Stimulated activated CD8-positive, alpha-beta memory T cell treated with anti-CD3 and anti-CD28 coated beads, Interleukin-15, amount 100 ng/mL, for 48 hours (primary cell): ENCODE measurements around the gene HOXC9.

ENCODE experiments used
- DNase-seq, 2 donors: peaks; one replicate each; pipeline ENCODE4 v3.0.0-alpha.2; 2020; ENCODE audit warnings: low read depth in 2 of 2

The HOXC9 gene

DNA sequence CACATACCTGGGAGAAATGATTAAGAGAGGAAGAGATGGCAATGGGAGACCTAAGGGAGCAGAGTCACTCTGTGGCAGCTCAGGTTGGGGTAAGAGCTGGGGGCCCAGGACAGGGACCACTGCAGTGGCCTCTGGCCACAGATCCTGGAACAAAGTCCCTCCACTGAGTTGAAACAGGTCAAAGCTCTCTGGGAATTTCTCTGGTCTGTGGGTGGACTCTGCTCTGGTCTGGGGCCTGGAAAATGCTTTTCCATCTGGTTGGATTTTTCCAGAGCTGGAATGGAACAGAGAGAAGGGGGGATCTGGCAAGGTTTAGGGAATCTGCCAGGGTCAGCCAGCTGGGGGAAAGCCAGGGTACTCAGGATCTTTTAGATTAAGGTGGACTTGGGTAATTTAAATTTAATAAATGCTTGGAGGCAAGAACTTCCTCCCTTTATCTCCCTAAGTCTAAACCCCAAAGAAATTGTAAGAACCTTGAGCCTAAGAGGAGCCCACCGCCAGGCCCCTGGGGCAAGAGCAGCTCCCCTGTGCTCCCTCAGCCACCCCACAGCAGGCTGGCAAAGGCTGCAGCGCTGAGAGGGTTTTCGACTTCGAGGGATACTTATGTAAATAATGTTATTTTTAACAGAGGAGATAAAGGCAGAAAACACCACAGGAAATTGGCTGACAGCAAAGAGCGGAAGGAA is 11.3 kb upstream of the HOXC9 start:
- no peak for DNase-seq

DNA sequence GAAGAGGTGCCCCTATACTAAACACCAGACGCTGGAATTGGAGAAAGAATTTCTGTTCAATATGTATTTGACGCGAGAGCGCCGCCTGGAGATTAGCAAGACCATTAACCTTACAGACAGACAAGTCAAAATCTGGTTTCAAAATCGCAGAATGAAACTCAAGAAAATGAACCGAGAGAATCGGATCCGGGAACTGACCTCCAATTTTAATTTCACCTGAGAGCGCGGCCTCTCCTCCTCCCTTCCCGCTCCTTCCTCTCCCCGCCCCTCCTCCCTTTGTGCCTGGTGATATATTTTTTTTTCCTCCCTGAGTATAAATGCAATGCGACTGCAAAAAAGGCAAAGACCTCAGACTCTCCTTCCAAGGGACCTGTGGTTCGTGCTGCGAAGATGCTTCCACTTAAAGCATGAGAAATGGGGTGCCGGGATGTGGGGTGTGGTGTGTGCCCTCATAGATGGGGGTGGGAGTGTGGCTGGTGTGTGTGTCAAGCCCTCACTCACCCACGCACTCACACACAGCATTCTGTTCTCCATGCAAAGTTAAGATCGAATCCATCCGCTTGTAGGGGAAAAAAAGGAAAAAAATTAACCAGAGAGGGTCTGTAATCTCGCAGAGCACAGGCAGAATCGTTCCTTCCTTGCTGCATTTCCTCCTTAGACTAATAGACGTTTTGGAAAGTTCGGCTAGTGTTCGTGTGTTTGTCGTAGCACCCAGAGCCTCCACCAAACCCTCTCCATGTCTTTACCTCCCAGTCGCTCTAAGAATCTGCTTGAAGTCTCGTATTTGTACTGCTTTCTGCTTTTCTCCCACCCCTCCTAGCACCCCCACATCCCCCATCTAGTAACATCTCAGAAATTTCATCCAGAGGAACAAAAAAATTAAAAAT is 10.5 kb upstream of the HOXC9 start:
- DNase-seq: no peak

DNA sequence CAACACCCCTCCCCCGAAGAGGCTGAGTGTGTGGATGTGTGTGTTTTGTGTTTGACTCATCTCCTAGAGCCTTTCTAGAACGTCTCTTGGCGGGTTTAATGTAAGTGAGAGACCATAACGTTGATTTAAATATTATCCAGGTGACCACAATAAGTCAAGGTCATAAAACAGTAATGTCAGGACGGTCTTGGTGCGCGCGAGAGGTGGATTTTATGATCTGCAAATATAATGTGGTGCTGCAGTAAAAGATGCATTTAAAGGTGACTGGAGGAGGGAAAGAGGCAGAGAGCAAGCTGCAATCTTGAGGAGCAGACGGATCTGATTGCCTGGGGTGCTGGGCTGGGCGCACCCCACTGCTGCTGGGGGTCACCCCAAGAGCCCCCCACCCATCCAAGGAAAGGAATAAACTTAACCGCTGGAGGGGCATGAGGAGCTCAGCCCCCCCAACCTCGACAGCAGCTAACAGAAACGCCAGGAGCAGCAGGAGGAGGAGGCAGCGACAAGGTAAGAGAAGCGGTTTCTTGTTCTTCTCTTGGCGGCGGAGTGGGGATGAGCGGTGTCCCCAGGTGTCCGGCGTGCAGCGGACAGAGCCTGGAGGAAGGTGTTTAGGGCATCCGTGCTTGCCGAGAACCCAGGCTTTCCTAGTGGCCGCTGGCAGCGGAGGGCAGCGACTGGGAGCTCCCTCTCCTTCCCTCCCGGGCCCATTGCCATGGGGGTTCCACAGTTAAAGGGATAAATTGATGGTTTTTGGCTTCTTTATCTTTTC is 9.5 kb upstream of the HOXC9 start:
- no peak for DNase-seq

DNA sequence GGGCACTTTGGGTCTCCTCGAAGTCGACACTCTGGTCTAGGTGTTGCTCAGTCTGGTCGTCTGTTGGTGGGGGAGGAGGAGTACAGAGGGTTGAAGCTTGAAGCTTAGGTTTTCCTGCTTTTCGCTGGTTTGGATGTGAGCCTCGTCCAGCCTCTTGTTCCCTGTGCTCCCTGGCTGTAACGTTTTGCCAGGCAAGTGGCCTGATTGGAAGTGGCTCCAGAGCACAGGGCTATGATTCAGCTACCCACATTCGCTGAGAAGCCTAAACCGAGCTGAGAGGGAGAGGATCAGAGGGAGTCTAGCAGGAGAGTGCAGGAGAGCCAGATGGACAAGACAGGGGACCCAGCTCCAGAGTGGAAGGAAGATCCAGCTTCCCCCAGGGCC is 8.9 kb upstream of the HOXC9 start:
- no peak for DNase-seq

DNA sequence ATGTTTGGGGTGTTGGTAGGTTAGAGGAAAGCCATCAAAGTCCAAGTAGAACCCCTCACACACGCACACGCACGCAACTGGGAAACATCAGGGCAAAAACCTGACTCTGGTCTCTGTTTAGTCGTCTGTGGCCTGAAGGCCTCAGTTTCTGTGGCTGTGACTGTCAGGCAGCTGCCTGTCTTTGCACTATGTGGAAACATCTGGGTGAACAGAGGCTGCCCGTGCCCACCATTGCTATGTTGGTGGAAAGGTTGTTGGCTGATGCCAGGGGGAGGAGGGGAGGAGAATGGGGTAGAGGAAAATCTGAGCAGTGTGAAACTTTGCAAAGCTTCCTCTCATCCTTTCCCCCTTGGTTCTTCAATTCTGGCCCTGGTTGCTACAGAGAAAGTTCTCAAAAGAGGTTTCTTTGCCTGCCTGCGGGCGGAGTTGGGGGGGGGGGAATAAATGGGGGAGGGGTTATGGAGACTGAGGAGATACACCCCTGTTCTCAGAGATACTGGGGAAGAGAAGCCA is 7.5 kb upstream of the HOXC9 start:
- no peak for DNase-seq

DNA sequence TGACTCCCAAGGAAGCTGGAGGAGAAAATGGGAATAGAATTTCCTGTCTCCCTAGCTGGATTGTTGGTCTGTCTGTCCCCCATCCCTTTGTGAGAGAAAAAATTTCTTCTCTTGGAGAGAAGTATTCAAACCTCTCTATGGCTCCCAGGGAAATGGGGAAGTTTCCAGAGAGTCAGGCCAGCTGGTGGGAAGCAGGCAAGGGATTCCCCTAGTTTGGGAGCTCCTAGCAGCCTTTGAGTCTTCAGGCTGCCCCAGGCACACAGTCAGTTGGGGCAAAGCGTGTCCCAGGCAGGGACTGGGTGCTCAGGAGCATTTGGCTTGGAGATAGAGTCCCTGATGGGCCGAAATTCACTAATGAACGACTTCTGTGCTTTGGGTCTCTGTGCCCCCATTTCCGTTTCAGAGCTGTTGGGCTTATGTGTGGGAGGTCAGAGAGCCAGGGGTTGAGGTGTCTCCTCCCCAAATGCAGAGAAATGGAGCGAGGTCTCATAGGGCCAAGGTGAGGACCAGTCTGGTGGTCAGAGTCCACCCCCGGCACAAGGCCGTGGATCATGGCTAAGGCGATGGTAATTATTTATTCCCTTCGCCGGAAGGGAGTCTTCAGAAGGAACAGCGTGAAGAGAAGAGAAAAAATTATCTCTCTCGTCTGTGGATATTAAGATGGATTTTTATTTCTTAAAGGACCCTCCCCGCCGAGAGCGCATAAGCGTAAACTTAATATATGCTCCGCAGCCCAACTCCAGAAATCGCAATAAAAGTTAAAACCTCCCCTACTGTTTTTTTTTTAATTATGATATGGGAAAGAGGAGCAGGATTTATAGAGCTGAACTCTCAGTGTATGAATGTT is 6.6 kb upstream of the HOXC9 start:
- DNase-seq: no peak

DNA sequence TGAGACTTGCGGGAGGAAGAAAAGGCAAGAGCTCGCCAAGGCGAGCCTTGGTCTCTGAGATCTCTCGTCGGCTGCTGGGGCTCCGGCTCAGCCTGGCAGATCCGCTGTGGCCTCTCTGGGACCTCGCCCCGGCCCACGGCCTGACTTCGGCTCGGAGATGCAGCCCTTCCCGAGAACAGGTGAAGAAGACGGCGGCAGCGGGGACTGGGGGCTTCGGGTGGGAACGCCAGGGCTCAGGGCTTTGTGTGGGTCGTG is 6.0 kb upstream of the HOXC9 start:
- no peak for DNase-seq

DNA sequence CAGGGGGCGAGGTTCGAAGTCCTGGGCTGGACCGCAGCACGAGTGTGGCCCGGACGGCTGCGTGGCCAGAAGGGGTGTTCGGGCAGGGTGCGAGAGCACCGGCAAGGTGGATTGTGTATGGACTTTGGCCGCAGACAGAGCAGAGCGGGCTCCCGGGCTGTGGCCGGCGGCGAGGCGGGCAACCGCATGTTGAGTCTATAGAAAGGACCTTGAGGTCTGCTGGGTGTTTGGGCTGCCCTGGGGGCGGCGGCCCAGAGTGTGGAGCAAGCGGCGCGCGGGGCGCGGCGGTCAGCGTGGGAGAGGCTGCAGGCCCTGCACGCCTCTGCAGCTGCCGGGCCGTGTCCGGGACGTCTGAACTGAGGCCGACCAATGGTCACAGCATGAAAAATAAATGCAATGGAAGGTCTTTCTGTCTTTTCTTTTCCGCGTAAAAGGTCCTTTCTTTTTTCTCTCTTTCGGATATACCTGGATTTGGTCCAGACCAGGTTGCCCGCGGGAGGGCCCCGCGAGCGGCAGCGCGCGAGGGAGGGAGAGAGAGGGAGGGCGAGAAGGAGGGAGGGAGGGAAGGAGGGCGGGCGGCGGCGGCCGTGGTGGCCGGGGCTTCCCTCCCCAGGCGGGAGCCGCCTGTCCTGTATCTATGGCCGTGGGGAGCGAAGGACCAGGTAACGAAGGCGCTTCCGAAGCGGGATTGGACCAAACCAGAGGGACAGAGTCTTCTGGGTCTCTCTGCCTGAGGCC is 5.5 kb upstream of the HOXC9 start:
- DNase-seq: no peak

DNA sequence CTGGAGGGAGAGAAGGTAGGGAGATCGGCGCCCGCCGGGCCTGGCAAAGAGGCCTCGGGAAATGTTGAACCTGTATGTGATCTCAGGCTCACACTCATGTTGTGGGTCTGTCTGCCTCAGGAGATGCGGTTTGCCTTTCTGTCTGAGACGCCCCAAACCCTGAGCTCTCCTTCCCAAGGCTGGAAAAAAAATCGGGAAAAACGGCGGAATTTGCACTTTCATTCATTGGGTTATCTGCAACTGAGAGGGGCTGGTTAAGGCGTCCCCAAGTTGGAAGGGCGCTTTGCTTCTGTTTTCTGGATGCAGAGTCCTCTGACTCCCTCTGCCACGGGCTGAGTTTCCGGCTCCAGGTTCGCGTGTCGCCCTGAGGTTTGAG is 5.0 kb upstream of the HOXC9 start:
- no peak for DNase-seq

DNA sequence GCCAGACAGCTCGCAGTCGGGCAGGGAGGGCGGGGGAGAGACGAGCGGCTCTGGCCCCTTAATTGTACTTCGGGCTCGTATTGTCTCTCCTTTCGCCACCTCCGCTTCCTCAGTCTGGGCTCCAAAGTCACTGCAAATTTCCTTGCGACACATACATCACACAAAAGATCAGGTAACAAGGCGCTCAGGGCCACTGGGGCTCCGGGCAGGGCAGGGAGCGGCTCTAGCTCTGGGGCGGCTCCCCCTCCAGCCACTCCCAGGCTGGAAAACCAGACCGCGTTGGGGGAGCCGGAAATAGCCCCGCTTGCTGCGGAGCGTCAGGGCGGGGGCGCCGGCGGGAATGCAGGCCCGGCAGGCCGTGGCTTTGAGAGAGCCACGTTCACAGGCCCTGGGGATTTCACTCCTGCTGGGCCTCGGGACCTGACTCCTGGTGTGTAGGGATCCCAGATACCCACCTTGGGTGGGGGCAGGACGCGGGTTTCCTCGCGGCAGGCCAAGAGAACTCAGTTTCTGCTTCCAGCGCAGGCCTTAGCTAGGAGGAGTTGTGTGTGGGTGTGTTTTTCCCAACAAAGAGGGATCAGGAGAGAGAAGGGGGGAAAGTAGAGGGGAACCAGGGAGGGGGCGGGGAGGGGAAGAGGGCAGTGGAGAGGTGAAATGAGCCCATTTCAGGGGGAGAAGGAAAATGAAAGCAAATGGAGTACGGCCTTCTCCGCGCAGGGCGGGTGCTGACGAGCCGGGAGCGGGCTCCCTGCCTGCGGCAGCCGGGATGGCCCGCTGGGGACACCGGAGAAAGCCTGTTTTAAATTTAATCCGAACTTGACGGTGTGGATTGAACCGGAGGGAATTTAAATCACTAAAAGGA is 4.4 kb upstream of the HOXC9 start:
- no peak for DNase-seq

DNA sequence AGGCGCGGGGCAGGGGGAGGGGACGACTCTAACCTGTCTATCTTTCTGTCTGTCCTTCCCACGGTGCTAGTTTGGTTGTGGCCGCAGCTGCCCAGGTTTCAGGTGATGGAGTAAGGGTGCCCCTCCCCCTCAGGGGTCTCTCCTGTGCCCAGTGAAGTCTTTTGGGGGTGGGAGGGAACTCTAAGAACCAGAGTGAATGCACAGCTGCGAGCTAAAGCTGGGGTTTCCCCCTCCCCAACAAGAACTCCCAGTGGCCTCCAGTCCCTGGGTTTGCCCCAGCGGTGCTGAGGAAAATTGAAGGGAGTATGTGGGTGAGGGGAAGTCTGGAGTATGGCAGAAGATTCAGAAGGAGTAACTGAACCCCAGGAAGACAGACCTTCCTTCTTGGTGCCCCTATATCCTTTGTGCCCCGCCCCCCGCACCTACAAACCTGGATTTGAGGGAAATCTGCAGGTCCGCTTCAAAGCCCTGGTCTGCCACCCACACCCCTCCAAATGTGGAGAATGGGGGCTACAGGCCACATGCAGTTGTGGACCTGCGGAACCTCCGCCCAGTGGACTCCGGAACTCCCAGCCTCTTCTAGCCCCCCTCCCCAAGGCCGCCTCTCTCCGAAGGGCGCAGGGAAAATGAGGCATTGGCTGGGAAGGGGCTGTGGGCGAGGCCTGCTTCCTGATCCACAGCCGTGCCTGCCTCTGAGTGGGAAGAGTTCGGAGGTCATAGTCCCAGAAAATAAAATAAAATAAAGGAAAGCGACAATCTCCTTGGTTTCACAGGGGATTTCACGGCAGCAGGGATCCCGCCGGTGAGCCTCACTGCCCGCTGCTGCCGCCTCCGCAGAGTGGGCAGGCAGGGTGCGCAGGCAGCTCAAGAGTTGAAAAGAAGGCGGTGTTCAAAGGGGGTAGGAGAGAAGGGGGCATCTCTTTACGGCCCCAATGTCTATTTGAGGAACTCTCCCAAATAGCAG is 3.4 kb upstream of the HOXC9 start:
- no peak for DNase-seq

DNA sequence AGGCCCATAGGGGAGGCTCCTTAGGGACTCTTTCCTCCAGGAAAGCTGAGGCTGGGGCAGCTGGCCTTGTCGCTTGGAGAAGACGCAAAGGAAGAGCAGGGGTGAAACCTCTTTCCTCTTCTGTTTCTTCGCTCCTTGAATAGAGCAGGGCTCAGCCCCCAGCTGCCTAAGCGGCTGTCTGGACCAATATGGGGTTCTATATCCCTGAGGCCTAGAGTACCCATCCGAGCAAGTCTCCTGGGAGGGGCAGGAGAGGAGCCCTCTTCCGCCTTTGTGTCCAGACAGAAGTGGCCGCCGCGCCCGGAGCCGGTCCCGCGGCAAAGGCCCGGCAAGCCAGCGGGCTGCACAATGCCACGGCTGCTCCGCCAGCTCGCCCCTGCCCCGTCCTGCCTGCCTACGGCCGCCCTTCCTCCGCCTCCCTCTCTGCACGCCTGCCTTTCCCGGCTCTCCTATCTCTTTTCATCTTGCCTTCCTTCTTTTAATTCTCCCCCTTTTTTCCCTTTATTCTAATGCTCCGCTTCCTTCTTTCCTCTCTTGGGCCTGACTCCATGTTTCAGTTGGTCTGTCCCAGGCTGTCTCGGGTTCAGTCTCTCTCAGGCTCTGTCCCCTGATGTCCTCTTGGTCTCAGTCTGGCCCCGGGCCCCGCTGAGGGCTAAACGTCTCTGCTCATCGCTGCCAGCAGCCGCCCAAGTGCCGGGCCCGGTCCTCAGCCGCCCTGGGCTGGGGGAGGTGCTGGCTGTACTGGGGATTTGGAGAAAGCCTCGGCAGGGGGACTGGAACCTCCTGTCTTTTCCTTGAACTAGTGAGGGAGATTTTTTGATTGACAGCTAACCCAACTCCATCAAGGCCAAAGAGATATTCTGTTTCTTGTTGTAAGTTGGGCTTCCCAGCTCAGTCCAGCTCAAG is 2.5 kb upstream of the HOXC9 start:
- DNase-seq: no peak

DNA sequence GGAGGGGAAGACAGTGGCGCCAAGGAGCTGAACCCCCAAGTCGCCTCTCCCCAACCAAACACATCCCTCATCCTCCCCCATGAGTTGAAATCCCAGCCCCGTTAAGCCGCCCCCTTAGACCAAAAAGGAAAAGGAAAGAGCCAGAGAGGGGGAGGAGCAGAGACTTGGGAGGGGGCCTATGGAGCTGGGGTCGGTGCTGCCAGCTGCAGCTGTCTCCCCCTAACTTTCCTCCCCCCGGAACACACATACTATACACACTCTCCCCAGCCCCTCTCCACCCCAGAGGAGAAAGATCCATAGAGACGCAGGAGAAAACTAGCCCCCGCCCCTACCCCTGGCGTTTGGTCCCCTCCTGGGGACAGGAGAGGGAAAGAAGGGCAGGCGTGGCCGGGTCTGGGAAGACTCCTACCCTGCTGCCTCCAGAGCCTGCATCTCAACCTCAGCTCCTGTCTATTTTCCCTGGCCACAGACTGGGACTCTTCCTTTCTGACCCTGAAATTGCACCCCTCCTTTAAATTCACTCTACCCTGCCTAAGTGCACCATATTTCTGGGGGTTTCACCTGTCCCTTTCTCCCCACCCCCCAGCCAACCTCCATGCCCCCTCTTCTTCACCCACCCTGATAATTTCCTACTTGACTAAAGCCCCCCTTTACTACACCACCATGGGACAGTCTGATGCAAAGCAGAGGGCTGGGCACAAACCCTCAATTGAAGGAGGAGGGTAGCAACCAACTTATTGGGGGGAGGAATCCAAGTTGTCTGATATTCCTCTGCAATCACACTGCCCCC is 1.7 kb upstream of the HOXC9 start:
- DNase-seq: no peak

DNA sequence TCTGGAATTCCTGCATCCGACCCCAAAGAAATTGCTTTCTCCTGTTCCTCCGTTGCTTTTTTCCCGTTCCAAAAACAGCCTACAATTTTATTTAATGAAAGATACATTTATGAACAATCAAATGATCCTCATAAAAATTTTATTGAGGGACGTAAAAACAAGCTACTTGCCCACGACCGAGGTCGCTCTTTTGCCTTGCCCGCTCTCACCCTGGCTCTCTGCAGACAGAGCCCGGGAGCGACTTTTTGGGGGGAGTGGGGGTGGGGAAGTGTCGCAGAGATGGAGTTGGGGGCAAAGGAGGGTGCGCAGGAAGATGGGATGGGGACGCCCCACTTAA is 1.1 kb upstream of the HOXC9 start:
- no peak for DNase-seq

DNA sequence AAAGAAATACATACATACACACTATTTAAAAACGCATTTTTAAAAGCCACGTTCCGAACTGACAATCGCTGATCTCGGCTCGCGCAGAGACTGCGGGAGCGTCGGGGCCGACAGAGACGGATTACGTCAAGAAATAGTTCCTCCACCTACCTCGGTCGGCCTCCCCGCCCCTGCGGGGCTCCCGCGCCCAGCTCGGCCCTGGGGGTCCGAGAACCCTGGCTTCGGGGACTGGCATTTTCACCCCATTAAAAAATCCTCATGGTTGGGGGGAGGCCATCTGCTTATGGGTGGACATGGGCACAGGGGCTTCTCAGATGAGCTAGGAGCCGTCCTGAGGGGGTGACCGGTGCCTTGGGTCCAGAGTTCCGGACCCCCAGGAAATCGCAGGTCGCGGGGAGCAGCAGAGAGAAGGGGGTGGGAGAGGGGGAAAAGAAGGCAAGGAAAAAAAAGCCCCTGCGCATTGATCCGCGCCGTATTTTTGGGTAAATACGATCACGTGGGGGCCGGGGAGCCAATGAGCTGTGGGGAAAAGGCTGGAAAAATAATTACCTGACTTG is 324 bp upstream of the HOXC9 start:
- DNase-seq: no peak

DNA sequence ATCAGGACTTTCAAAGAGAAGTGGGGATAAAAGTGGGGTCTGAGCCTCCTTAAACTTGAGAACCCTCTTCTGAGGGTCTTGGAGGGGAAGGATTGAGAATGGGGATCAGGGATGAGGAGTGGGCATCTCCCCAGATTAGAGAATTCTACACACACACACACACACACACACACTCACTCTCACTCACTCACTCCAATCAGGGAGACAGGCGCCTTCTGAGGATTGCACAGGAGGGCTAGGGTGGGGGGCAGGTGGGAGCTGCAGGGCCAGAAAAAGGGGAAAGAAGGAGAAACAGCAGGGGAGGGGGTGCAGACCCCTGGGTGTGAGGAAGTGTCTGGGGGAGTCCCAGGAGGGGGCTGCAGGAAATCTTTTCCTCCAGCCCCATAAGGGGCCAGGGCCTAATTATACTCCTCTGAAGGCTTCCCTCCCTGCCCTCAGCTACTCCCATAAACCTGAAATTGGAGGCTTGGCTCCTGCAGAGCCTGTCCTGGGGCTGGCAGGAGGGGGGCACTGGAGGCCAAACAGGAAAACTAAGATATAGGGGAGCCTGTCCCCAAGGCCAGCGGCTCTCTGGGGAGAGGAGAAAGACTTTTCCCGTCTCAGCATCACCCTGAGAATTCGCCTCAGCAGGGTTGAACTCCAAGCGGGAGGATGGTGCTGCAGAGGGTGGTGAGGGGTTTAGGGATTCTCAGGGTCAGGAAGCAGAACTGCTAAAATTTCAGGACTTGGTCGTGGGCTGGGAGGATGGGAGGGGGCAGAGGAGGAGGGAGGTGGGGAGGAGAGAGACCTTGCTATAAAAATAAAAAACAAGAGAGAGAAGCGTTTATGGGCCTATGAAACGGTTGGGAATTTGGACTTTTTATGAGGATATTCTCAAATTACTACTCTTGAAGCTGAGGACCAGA is 1.6 kb downstream of the HOXC9 start:
- no peak for DNase-seq
